Natural killer cell (primary cell): Measurements from ENCODE around the gene TRIM9. TPM values are rescaled to one million over a fixed set of nuclear protein-coding genes. Genes with fewer than 3 reads are reported as not detected.

Experiments used
- ATAC-seq, 3 donors: fragments of 150-1000 bp in 2 of 3; fragments of 200-7000 bp in 1 of 3; cut with Tn5 transposase; 1 replicate in 1 of 3; 2 replicates in 2 of 3; pipeline ENCODE4 v1.10.0; 2021; ENCODE audit warnings: mild to moderate bottlenecking in 2 of 3, moderate library complexity in 2 of 3
- DNase-seq, 2 donors: peaks; one replicate each; pipeline versions ENCODE4 v3.0.0 to v3.0.0-alpha.2; 2013 to 2021; ENCODE audit warnings: mixed read lengths in 1 of 2
- H3K27ac ChIP-seq: one replicate; pipeline ENCODE4 v1.5.1; 2013; ENCODE audit warnings: mild to moderate bottlenecking, low read length
- H3K27me3 ChIP-seq: one replicate; pipeline ENCODE4 v1.6.1; 2013; ENCODE audit warnings: low read length; ENCODE audit not compliant: control insufficient read depth, insufficient read depth
- H3K36me3 ChIP-seq: one replicate; pipeline ENCODE4 v1.6.1; 2013; ENCODE audit warnings: low read length; ENCODE audit not compliant: control insufficient read depth, insufficient read depth
- H3K4me1 ChIP-seq: one replicate; pipeline ENCODE4 v1.6.1; 2013; ENCODE audit warnings: low read length; ENCODE audit not compliant: control insufficient read depth, insufficient read depth
- H3K4me3 ChIP-seq: one replicate; pipeline ENCODE4 v1.5.1; 2013; ENCODE audit warnings: low read length
- H3K9me3 ChIP-seq: one replicate; pipeline ENCODE4 v1.6.1; 2013; ENCODE audit warnings: low read length; ENCODE audit not compliant: control insufficient read depth, insufficient read depth
- H3K27ac Mint-ChIP-seq, 2 donors: one replicate each; pipeline ENCODE4 v1.8.0; 2022; ENCODE audit warnings: mild to moderate bottlenecking in 2 of 2, mixed read lengths in 2 of 2, moderate library complexity in 1 of 2
- H3K27me3 Mint-ChIP-seq, 2 donors: one replicate each; pipeline ENCODE4 v1.8.0; 2022; ENCODE audit warnings: low read depth in 2 of 2, mixed read lengths in 2 of 2
- H3K36me3 Mint-ChIP-seq: one replicate; pipeline ENCODE4 v1.8.0; 2022; ENCODE audit warnings: mixed read lengths
- H3K4me1 Mint-ChIP-seq, 2 donors: one replicate each; pipeline ENCODE4 v1.8.0; 2022; ENCODE audit warnings: mixed read lengths in 2 of 2
- H3K4me3 Mint-ChIP-seq: one replicate; pipeline ENCODE4 v1.8.0; 2022; ENCODE audit warnings: mild to moderate bottlenecking, moderate library complexity, mixed read lengths
- H3K9me3 Mint-ChIP-seq, 2 donors: one replicate each; pipeline ENCODE4 v1.8.0; 2022; ENCODE audit warnings: mixed read lengths in 2 of 2
- CTCF ChIP-seq: fragments of 200-600 bp; IDR thresholded peaks from one replicate; pipeline ENCODE4 v1.8.0; 2022; ENCODE audit warnings: antibody characterized with exemption
- WGBS: methylation state at CpG from one replicate; pipeline ENCODE4 v1.1.7; 2013; ENCODE audit warnings: missing lambda C conversion rate; ENCODE audit not compliant: insufficient coverage; 5-methylcytosine and 5-hydroxymethylcytosine counted together
- intact Hi-C: fragments of 100-400 bp; cut with micrococcal nuclease; formaldehyde crosslinking; loops from one replicate; pipeline ENCODE4 v1.14.2; 2022
- total RNA-seq, 4 donors: library from RNA; stranded (reverse); fragments of 120-200 nt in 1 of 4; gene quantifications; one replicate each; pipeline versions ENCODE4 v1.2.3 to v1.2.4, GENCODE V29; 2013 to 2022

Gene TRIM9
- total RNA-seq, 3 donors from 2014 or later (not counting 1 experiment from before 2014, with no cell fraction given), result 0.25 to 0.40 (median 0.35) TPM

GRCh38 chr14:51058382-51058781 is 36.5 kb downstream of the TRIM9 start:
- Mint-ChIP-seq H3K36me3 (no peaks in the 10 kb centered on the region), H3K4me1 (no peaks in the 10 kb centered on the region), H3K4me3 (no peak overlapping the region), H3K27me3 (peaks cover 5 to 9% of the 10 kb centered on the region in 2 donors), H3K9me3 (peaks cover 3 to 5% of the 10 kb centered on the region in 2 donors), H3K27ac (no peak overlapping the region)
- DNase-seq (no peak), ATAC-seq (no peak)
- no peaks in the 10 kb centered on the region for H3K36me3 ChIP-seq
- H3K9me3 ChIP-seq, result no peaks in the 10 kb centered on the region
- intact Hi-C loops, result no loop called here
- TF ChIP-seq CTCF, result no peak
- H3K27me3 ChIP-seq, result no peaks in the 10 kb centered on the region
- no peak overlapping the region for H3K27ac ChIP-seq
- WGBS, result 97% methylated on average over 4 of the region's 4 CpGs
- no peaks in the 10 kb centered on the region for H3K4me1 ChIP-seq
- no peak overlapping the region for H3K4me3 ChIP-seq

DNA sequence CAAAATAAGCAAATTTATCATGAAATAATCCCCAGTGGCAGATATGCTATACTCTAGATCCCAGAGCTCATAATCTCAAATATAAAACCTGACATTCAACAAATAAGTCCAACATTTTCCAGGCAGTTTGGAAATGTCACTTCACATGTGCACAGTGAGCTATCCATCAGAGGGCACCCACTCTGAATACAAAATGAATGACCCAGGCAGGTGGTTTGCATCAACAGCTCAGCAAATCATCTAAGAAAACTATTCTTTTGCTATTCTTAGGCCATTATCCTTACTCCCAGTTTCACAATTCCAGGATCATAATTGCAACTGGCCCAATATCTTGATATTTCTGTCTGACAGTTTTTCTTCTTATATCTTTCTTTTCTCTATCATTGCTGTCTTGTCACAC is 38.5 kb downstream of the TRIM9 start:
- no peak for TF ChIP-seq CTCF
- Mint-ChIP-seq H3K9me3 (no peaks in the 10 kb centered on the region), H3K27me3 (peaks cover 4 to 5% of the 10 kb centered on the region in 2 donors), H3K4me3 (no peak overlapping the region), H3K36me3 (no peaks in the 10 kb centered on the region), H3K27ac (no peak overlapping the region), H3K4me1 (no peaks in the 10 kb centered on the region)
- no peak overlapping the region for H3K4me3 ChIP-seq
- no peaks in the 10 kb centered on the region for H3K27me3 ChIP-seq
- intact Hi-C loops, result no loop called here
- H3K27ac ChIP-seq, result no peak overlapping the region
- no peaks in the 10 kb centered on the region for H3K36me3 ChIP-seq
- DNase-seq (no peak), ATAC-seq (no peak)
- no peaks in the 10 kb centered on the region for H3K9me3 ChIP-seq
- H3K4me1 ChIP-seq, result no peaks in the 10 kb centered on the region

DNA sequence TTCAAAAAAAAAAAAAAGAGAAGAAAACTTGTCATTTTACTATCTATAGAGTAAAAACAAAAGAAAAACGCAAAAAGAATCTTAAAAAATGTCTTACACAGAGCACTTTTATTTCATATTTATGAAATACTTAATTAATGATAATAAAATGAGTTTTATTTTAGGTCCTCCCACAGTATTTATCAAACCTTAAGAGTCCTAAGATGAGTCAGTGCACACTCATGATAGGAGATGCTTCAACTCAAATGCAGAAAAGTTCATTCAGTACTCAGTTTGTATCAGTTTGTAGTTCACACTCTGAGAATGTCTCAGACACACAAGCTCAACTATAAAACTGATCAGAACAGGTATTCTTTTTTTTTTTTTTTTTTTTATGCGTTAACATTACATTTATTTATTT is 41.7 kb downstream of the TRIM9 start:
- Histone ChIP-seq H3K27me3 (no peaks in the 10 kb centered on the region), H3K4me3 (no peak overlapping the region), H3K36me3 (no peaks in the 10 kb centered on the region), H3K27ac (no peak overlapping the region), H3K9me3 (no peaks in the 10 kb centered on the region), H3K4me1 (no peaks in the 10 kb centered on the region)
- no CpG with 5 or more reads among the region's 2 CpGs for WGBS
- peaks cover 5 to 6% of the 10 kb centered on the region in 2 donors for H3K27me3 Mint-ChIP-seq
- H3K36me3 Mint-ChIP-seq, result no peaks in the 10 kb centered on the region
- intact Hi-C loops, result no loop called here
- H3K4me3 Mint-ChIP-seq, result no peak overlapping the region
- DNase-seq, result no peak
- ATAC-seq, result no peak
- no peaks in the 10 kb centered on the region for H3K9me3 Mint-ChIP-seq
- no peak for TF ChIP-seq CTCF
- no peak overlapping the region for H3K27ac Mint-ChIP-seq
- H3K4me1 Mint-ChIP-seq, result no peaks in the 10 kb centered on the region

DNA sequence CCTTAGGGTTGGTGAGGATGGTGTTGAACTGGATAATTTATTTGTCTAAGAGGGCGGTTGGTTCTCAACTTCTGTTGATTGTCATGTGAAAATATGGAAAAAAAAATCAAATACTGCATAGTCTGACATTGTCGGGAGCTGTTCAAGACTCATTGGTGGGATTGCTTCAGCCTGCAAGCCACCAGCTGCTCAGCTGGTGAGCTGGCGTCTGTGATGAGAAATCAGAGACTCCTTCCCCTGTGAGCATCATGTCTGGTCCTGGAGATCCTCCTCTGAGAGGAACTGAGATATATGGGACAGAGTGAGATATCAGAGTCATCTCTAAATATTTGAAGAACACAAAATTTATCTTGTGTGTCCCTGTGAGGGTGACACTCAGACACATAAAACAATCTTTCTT is 49.9 kb downstream of the TRIM9 start:
- no peak for TF ChIP-seq CTCF
- no peak overlapping the region for H3K27ac Mint-ChIP-seq
- ATAC-seq (no peak), DNase-seq (no peak)
- WGBS, result 92% methylated on average over 3 of the region's 3 CpGs
- no peak overlapping the region for H3K27ac ChIP-seq
- H3K27me3 Mint-ChIP-seq, result peaks cover 4 to 21% of the 10 kb centered on the region in 2 donors
- H3K36me3 ChIP-seq, result no peaks in the 10 kb centered on the region
- H3K4me1 Mint-ChIP-seq, result no peaks in the 10 kb centered on the region
- no peak overlapping the region for H3K4me3 Mint-ChIP-seq
- H3K27me3 ChIP-seq, result no peaks in the 10 kb centered on the region
- no peaks in the 10 kb centered on the region for H3K9me3 Mint-ChIP-seq
- intact Hi-C loops, result no loop called here
- H3K9me3 ChIP-seq, result no peaks in the 10 kb centered on the region
- H3K4me1 ChIP-seq, result no peaks in the 10 kb centered on the region
- H3K36me3 Mint-ChIP-seq, result no peaks in the 10 kb centered on the region
- no peak overlapping the region for H3K4me3 ChIP-seq
